Right kidney (tissue), 1 donor: Measurements from ENCODE around the gene ANO3.

Experiments
- DNase-seq: peaks from one replicate; pipeline ENCODE4 v3.0.0-alpha.2; 2016

The ANO3 gene

GRCh38 chr11:26712497-26712896 lies 380.6 kb downstream of the ANO3 start:
- DNase-seq, result no peak
